DOHH2 (cell line): ENCODE results near the gene MCF2L.

ENCODE experiments used
- CTCF ChIP-seq: fragments of 200-600 bp; sonication (generic); IDR thresholded peaks from one replicate; pipeline ENCODE4 v1.5.1; 2014; ENCODE audit warnings: antibody characterized with exemption, mild to moderate bottlenecking, low read depth, low read length; ENCODE audit not compliant: poor library complexity, severe bottlenecking
- EZH2phosphoT487 ChIP-seq: fragments of 200-600 bp; sonication (generic); IDR thresholded peaks from 2 replicates; pipeline ENCODE4 v1.6.1; 2017; ENCODE audit warnings: borderline replicate concordance, mild to moderate bottlenecking, antibody characterized with exemption, low read length, moderate library complexity, mixed read lengths

GRCh38 chr13:112930192-112930591, 38.8 kb upstream of the MCF2L start:
- TF ChIP-seq EZH2phosphoT487 (no peak), CTCF (no peak)
